GM12878 (cell line): Measurements from ENCODE around the gene IL36B.

Experiments
- CBX5 ChIP-seq: sonication (generic); IDR thresholded peaks from 2 replicates; pipeline ENCODE4 v1.6.1; 2016; ENCODE audit warnings: low read depth, moderate library complexity, mild to moderate bottlenecking, inconsistent platforms
- MTA2 ChIP-seq: fragments of 450-650 bp; IDR thresholded peaks from 2 replicates; pipeline ENCODE4 v1.6.1; 2016; ENCODE audit warnings: low read depth, mild to moderate bottlenecking, moderate library complexity
- MXI1 ChIP-seq: fragments of 150-350 bp; IDR thresholded peaks from 2 replicates; pipeline ENCODE4 v1.6.1; 2011; ENCODE audit warnings: low read depth, mild to moderate bottlenecking, inconsistent platforms, low read length, improper control_type of control experiment
- NRF1 ChIP-seq: conservative IDR thresholded peaks from 2 replicates; pipeline ENCODE4 v1.6.1; 2011; ENCODE audit warnings: mild to moderate bottlenecking, low read depth, low read length, improper control_type of control experiment
- POLR2A ChIP-seq: IDR thresholded peaks from 2 replicates; pipeline ENCODE4 v1.6.1; 2011; ENCODE audit warnings: low read depth, mild to moderate bottlenecking, low read length
- POLR2AphosphoS2 ChIP-seq: IDR thresholded peaks from 2 replicates; pipeline ENCODE4 v1.6.1; 2011; ENCODE audit warnings: low read depth, mild to moderate bottlenecking, low read length, improper control_type of control experiment, moderate library complexity
- RFX5 ChIP-seq: IDR thresholded peaks from 2 replicates; pipeline ENCODE4 v1.6.1; 2011; ENCODE audit warnings: low read depth, low read length, improper control_type of control experiment
- SMC3 ChIP-seq: IDR thresholded peaks from 2 replicates; pipeline ENCODE4 v1.6.1; 2011; ENCODE audit warnings: low read length, improper control_type of control experiment, borderline replicate concordance
- SRF ChIP-seq, 2 experiments: IDR thresholded peaks; 2 replicates each; pipeline ENCODE4 v1.6.1; 2011; ENCODE audit warnings: low read depth in 2 of 2, low read length in 2 of 2, mild to moderate bottlenecking in 1 of 2, moderate library complexity in 1 of 2
- TF ChIP-seq, protein P1 (sequence below), 3 experiments: IDR thresholded peaks in 2 of 3; conservative IDR thresholded peaks in 1 of 3; 2 replicates each; pipeline ENCODE4 v1.5.1; 2011; ENCODE audit warnings: low read depth in 3 of 3, low read length in 3 of 3, mild to moderate bottlenecking in 3 of 3, control low read depth in 2 of 3, moderate library complexity in 2 of 3, inconsistent platforms in 1 of 3, mixed read lengths in 1 of 3; ENCODE audit not compliant: control insufficient read depth in 2 of 3, insufficient read depth in 1 of 3; ENCODE audit errors: extremely low read depth in 1 of 3
- TF ChIP-seq, protein P2 (sequence below): fragments of 450-650 bp; formaldehyde crosslinking; IDR thresholded peaks from 2 replicates; pipeline ENCODE4 v1.5.0; 2022; ENCODE audit warnings: mild to moderate bottlenecking, missing genetic modification characterization
- TF ChIP-seq, protein P3 (sequence below): fragments of 450-650 bp; IDR thresholded peaks from 2 replicates; pipeline ENCODE4 v1.6.1; 2014; ENCODE audit warnings: mild to moderate bottlenecking
- TF ChIP-seq, protein P4 (sequence below): IDR thresholded peaks from 2 replicates; pipeline ENCODE4 v1.6.1; 2012; ENCODE audit warnings: low read depth, low read length, improper control_type of control experiment

DNA sequence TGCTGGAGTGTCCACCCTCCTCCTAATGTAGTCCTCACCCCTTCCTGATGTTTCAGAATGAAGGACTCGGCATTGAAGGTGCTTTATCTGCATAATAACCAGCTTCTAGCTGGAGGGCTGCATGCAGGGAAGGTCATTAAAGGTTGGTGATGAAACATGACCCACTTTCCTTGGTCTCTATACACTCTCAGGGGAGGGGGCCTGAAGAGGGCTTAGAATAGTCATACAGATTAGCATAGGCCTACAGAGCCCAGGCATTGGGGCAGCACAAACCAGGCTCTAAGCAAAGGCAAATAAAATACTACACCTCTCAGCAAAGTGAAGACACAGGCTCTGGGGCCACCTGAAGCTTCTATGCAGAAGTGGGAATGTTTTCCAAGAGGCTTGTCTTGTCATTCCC lies 8.1 kb upstream of the IL36B start:
- TF ChIP-seq, protein P1, sequence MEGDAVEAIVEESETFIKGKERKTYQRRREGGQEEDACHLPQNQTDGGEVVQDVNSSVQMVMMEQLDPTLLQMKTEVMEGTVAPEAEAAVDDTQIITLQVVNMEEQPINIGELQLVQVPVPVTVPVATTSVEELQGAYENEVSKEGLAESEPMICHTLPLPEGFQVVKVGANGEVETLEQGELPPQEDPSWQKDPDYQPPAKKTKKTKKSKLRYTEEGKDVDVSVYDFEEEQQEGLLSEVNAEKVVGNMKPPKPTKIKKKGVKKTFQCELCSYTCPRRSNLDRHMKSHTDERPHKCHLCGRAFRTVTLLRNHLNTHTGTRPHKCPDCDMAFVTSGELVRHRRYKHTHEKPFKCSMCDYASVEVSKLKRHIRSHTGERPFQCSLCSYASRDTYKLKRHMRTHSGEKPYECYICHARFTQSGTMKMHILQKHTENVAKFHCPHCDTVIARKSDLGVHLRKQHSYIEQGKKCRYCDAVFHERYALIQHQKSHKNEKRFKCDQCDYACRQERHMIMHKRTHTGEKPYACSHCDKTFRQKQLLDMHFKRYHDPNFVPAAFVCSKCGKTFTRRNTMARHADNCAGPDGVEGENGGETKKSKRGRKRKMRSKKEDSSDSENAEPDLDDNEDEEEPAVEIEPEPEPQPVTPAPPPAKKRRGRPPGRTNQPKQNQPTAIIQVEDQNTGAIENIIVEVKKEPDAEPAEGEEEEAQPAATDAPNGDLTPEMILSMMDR (IDR thresholded peaks at IDR 0.05 in 2 of 3, conservative IDR thresholded peaks at IDR 0.05 in 1 of 3; ENCODE audit: control insufficient read depth in 2 of 3, extremely low read depth in 1 of 3, insufficient read depth in 1 of 3, low read depth in 3 of 3, low read length in 3 of 3) = no peak
- TF ChIP-seq CBX5 (no peak), POLR2A (no peak), SMC3 (no peak), SRF (IDR thresholded peaks at IDR 0.05; ENCODE audit: low read depth in 2 of 2, low read length in 2 of 2) (no peak), MTA2 (no peak), RFX5 (no peak), NRF1 (no peak), POLR2AphosphoS2 (no peak), MXI1 (no peak)
- TF ChIP-seq, protein P2, sequence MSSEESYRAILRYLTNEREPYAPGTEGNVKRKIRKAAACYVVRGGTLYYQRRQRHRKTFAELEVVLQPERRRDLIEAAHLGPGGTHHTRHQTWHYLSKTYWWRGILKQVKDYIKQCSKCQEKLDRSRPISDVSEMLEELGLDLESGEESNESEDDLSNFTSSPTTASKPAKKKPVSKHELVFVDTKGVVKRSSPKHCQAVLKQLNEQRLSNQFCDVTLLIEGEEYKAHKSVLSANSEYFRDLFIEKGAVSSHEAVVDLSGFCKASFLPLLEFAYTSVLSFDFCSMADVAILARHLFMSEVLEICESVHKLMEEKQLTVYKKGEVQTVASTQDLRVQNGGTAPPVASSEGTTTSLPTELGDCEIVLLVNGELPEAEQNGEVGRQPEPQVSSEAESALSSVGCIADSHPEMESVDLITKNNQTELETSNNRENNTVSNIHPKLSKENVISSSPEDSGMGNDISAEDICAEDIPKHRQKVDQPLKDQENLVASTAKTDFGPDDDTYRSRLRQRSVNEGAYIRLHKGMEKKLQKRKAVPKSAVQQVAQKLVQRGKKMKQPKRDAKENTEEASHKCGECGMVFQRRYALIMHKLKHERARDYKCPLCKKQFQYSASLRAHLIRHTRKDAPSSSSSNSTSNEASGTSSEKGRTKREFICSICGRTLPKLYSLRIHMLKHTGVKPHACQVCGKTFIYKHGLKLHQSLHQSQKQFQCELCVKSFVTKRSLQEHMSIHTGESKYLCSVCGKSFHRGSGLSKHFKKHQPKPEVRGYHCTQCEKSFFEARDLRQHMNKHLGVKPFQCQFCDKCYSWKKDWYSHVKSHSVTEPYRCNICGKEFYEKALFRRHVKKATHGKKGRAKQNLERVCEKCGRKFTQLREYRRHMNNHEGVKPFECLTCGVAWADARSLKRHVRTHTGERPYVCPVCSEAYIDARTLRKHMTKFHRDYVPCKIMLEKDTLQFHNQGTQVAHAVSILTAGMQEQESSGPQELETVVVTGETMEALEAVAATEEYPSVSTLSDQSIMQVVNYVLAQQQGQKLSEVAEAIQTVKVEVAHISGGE (CRISPR knock-in tag) = no peak
- TF ChIP-seq, protein P3, sequence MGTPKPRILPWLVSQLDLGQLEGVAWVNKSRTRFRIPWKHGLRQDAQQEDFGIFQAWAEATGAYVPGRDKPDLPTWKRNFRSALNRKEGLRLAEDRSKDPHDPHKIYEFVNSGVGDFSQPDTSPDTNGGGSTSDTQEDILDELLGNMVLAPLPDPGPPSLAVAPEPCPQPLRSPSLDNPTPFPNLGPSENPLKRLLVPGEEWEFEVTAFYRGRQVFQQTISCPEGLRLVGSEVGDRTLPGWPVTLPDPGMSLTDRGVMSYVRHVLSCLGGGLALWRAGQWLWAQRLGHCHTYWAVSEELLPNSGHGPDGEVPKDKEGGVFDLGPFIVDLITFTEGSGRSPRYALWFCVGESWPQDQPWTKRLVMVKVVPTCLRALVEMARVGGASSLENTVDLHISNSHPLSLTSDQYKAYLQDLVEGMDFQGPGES = no peak
- TF ChIP-seq, protein P4, sequence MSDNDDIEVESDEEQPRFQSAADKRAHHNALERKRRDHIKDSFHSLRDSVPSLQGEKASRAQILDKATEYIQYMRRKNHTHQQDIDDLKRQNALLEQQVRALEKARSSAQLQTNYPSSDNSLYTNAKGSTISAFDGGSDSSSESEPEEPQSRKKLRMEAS = no peak
